ENCODE results near the gene KMT2E.
"Not testable (repeated sequence)": the region's sequence is repeated elsewhere in the genome, so short reads cannot be mapped to it uniquely, and the experiment has no call there.

KMT2E gene

DNA sequence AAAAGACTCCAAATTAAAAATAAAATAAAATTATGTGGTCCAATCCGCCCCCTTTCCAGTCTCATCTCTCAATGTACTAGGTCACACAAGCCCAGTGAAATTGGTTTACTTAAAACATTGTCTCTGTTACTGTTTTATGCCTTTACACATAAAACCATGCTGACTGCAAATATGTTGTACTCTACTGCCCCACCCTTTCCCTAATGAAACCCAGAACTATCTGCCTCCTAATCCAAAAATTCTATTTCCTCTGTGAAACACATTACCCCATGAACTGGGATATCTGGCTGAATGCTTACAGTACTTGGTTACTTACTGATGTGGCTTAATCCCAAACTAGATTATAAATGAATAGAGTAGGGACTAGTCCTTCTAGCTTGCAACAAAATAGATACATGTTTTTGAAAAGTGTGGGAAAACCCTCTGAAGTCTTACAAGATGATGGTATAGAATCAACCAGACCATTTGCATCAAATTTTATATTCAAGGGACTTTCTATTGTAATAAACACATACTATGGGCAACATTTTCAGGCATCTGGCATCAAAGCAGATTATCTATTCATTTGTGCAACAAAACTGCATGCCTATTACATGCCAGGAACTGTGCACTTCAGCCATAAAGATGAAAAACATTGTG lies 10.0 kb upstream of the KMT2E start:
- TF ChIP-seq, protein P1, sequence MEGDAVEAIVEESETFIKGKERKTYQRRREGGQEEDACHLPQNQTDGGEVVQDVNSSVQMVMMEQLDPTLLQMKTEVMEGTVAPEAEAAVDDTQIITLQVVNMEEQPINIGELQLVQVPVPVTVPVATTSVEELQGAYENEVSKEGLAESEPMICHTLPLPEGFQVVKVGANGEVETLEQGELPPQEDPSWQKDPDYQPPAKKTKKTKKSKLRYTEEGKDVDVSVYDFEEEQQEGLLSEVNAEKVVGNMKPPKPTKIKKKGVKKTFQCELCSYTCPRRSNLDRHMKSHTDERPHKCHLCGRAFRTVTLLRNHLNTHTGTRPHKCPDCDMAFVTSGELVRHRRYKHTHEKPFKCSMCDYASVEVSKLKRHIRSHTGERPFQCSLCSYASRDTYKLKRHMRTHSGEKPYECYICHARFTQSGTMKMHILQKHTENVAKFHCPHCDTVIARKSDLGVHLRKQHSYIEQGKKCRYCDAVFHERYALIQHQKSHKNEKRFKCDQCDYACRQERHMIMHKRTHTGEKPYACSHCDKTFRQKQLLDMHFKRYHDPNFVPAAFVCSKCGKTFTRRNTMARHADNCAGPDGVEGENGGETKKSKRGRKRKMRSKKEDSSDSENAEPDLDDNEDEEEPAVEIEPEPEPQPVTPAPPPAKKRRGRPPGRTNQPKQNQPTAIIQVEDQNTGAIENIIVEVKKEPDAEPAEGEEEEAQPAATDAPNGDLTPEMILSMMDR (IDR thresholded peaks at IDR 0.05) = no peak
- TF ChIP-seq ZFX (IDR thresholded peaks at IDR 0.05; ENCODE audit: borderline replicate concordance) = no peak
- peak overlapping the region; percentile 19; the same call in 1 of the 2 replicates for H3K27ac ChIP-seq

DNA sequence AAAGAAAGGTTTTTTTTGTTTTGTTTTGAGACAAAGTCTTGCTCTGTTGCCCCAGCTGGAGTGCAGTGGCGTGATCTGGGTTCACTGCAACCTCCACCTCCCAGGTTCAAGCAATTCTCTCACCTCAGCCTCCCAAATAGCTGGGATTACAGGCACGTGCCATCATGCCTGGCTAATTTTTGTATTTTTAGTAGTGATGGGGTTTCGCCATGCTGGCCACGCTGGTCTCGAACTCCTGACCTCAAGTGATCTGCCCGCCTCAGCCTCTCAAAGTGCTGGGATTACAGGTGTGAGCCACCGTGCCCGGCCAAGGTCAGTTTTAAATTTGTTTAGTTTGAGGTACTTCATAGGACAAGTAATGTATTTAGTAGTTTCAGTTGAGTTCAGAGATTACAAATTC lies 9.0 kb upstream of the KMT2E start:
- H3K27ac ChIP-seq = not testable (repeated sequence)

DNA sequence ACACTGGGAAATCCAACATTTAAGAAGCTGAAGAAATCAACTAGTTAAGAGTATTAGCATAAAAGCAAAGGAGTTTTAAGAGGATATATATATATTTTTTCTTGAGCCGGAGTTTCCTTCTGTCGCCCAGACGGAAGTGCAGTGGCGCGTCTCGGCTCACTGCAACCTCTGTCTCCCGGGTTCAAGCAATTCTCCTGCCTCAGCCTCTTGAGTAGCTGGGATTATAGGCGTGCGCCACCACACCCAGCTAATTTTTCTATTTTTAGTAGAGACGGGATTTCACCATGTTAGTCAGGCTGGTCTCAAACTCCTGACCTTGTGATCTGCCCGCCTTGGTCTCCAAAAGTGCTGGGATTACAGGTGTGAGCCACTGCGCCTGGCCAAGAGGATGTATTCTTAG lies 8.5 kb upstream of the KMT2E start:
- 0 out of 2 replicates have a peak overlapping the region, but pooled peaks have one; percentile 36 for H3K27ac ChIP-seq

DNA sequence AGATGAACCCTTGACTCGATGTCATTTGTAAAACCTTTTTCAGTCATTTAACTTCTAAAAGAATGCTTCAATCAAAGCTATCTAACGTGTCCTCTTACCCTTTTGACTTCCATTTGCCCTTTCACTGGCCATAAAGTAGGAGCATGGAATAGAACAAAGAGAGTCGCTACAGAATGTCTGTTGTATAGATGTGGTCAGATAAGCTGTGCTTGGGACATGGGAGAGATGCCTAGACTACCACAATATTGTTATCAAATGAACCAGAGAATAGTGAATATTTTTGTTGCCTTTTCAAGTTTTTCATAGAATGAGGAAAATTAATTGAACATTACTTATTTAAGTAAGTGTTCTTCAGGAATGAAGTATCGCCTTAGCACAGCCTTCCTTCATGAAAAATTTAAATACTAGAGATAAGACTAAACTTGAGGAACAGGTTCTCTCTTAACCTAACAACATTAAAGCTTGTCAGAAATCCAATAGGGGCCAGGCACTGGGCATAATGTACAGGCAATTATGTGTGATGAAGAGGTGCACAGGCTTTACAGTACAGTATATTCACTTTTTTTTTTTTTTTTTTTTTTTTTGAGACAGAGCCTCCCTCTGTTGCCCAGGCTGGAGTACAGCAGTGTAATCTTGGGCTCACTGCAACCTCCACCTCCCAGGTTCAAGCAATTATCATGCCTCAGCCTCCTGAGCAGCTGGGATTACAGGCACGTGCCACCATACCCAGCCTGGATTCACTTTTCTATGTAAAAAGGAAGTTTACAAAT lies 7.5 kb upstream of the KMT2E start:
- H3K27ac ChIP-seq = peak overlapping the region; percentile 36

DNA sequence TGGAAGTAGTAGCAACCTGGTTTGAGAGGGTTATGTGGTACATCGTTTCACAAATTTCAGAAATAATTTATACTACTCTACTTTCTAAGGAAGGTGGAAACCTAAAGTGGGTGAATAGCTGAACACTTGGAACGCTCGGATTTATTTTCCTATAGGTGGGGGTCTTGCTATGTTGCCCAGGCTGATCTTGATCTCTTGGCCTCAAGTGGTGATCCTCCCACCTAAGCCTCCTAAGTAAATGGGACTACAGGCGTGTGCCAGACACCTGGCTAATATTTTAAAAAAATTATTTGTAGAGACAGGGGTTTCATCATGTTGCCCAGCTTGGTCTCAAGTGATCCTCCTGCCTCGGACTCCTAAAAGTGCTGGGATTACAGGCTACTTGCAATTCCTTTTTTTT lies 6.7 kb upstream of the KMT2E start:
- TF ChIP-seq, protein P1 (IDR thresholded peaks at IDR 0.05) = no peak
- no peak for TF ChIP-seq ZFX (IDR thresholded peaks at IDR 0.05; ENCODE audit: borderline replicate concordance)
- H3K27ac ChIP-seq = peak overlapping the region; percentile 36

More for the DNA sequence above, 7.5 kb upstream of the KMT2E start:
- TF ChIP-seq ZFX (IDR thresholded peaks at IDR 0.05; ENCODE audit: borderline replicate concordance) = no peak
- TF ChIP-seq, protein P1 (IDR thresholded peaks at IDR 0.05) = no peak

DNA sequence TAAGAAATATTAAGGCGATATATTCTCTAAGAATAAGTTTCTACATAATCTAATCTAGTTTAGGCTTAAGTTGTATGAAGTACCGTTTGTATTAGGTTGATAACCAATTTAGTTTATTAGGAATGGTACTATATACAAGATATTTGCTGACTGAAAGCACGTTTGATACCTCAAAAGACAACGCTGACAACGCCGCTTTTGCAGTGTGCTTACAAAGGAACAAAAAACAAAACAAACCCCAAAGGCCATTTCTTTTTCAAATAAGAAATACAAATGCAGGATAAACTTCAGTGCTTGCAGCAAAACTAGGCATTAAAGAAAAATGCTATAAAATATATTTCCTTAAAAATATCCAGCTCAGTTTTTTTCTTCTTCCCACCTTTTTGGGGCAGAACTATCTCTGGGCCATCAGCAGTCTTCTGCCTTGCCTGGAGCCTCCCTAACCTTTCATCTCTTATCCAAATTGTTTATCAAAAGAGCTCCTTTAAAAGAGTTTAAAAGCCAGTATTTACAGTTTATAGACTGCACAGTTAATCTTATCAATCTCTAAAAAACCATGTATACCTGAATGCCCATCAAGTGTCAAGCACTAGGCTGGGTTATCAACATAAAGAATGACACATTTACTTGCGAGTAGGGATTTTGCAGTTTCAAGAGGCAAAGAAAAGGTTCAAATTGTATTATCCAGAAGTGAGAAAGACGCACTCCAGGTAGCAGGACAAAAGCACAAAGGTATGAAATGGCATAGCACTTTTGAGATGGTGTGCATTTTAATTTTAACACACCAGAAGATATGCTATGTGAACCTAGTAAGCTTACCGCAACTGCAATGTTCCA lies 4.1 kb upstream of the KMT2E start:
- no peak for TF ChIP-seq ZFX (IDR thresholded peaks at IDR 0.05; ENCODE audit: borderline replicate concordance)
- TF ChIP-seq, protein P1 (IDR thresholded peaks at IDR 0.05) = no peak
- H3K27ac ChIP-seq = peak overlapping the region; percentile 99

DNA sequence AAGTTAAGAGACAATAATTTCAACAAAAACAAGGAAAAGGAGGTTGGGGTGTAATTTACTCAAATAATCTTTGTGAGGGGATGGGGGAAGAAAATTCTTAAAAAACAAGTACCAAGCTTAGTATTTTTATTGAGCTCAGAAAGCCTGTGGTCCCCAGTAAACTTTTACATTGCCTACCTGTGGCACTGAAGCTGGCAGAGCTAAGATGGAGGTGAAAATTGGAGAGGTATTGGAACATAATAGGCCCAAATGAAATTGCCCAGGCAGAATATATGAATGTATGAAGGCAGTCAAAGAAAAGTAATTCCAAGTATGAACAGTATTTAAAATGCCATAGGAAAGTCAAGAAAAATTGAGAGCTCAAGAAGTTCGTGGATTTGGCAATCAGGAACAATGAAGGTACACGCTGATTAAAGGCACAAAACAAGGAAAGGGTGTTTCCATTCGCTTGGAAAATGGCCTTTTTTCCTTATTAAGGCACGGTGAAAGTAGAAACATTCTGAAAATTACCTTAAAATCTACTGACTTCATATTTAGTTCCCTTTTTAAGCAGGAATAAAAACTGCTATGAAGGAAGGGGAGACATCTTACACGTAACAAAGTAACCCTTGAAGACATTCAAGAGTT lies 3.4 kb upstream of the KMT2E start:
- H3K27ac ChIP-seq = peak overlapping the region; percentile 99
- TF ChIP-seq ZFX (IDR thresholded peaks at IDR 0.05; ENCODE audit: borderline replicate concordance) = no peak
- TF ChIP-seq, protein P1 (IDR thresholded peaks at IDR 0.05) = no peak
